Right renal pelvis (tissue), 4 donors: Measurements from ENCODE around the gene XPO4. TPM values are rescaled to one million over a fixed set of nuclear protein-coding genes. Genes with fewer than 3 reads are reported as not detected.
A peak's percentile ranks its signal among the peaks of the same experiment; 100 is the strongest.
"Not testable (repeated sequence)": the region's sequence is repeated elsewhere in the genome, so short reads cannot be mapped to it uniquely, and the experiment has no call there.

ENCODE experiments used
- DNase-seq, 4 donors: peaks; one replicate each; pipeline ENCODE4 v3.0.0-alpha.2; 2013; ENCODE audit warnings: low read depth in 4 of 4, low spot score in 3 of 4, missing footprints in 1 of 4
- polyA plus RNA-seq, 4 donors: library from polyadenylated mRNA; unstranded; fragments of 120-200 nt; gene quantifications; one replicate each; pipeline ENCODE4 v1.2.1, GENCODE V29; 2013; ENCODE audit not compliant: insufficient read length in 4 of 4

The XPO4 gene
- polyA plus RNA-seq, 4 donors, result 16.1 to 21.7 (median 20.4) TPM

DNA sequence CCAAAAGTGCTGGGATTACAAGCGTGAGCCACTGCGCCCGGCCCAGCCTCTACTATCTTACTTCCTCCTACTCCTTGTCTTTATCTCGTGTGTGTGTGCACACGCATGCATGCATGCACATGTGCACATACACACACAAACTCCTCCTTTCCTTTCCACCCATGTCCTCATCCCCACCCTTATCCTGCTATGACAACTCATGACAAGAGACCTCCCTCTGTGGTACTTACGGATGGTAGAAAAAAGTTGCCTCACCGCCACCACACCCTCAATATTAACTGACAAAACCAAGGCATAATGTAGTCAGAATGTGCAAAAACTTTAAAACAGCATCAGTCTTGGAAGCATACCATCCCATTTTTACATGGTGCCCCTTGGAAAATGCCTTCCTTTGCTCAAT lies 112.9 kb downstream of the XPO4 start:
- DNase-seq, result no peak

- no peak for DNase-seq
Observed at GRCh38 chr13:20788312-20788711, 114.2 kb downstream of the XPO4 start.

DNA sequence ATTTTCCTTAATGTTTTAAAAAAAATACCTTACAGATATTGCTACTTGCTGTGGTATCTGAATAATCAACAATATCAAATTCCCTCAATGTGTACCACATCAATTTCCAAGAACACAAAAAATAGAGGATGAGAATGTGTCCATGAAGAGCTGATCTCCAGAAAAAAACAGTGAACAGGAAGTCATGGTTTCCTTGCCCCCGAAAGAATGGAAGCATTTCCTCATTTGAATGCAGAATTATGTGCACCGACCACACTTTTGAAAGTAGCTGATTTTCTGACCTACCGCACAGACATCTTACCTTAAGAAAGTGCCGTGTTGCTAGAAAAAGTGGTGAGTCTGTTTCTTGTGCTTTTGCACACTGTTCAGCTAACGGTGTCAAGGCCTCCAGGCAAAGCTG lies 115.4 kb downstream of the XPO4 start:
- DNase-seq, result no peak

DNA sequence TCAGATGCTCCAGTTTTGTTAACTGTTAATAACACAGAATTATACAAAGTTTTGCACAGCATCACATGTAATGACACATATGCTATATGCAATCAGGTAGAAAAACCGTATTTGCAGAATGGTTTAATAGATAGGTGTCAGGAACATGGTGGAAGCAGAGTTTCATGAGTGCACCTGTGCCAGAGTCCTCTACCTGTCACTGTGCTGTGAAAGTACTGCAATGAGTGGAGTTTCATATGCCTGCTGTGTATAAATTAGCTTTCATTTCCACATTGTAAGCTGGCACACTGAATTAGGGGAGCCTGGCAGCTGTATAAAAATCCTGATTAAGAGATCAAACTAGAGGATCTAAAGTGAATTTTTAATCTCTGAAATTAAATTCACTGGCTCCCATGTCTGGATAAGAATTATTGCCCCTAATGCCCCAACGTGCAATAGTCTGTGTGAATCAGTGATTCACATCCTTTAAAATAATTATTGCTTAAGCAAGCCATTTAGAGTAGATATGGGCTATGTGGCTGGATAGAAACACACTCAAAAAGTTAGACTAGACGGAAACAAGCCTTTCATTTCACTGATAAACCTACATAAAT lies 120.3 kb downstream of the XPO4 start:
- no peak for DNase-seq

GRCh38 chr13:20780317-20780716 lies 122.2 kb downstream of the XPO4 start:
- no peak for DNase-seq

DNA sequence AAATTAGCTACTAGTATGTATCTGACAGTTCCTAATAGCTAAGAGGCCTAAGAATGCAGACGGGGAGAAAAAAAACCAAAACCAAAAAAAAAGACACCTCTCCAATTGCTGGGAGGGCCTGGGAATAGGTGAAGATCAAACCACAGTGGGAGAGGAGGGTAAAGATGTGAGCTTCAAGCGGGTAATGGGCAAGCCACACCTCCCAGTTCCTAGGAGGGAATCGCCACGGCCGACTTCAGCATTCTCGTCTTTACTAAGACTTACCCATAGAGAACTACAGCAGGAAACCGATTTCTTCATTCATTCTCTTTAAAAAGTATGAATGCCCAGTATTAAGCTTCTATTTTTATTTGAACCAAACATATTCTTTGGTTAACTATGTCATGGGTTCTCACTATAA lies 123.1 kb downstream of the XPO4 start:
- DNase-seq, result no peak

DNA sequence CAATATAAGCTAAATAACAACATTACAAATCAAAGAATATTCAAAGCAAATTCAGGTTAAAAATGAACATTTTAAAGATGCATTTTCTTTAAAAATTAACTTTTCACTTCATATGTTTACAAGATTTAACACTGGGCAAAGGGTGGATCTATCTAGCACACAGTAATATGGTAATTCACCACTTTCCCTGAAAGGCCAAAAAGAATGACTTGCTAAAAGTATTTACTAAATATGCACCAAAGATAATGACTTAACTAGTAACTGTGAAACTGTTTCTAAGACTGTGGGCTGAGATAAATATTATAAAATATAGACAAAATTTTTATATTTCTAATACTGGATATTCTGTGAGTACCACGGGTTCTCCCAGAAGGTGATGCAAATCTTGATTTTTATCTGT lies 124.2 kb downstream of the XPO4 start:
- no peak for DNase-seq

GRCh38 chr13:20776751-20777150 lies 125.8 kb downstream of the XPO4 start:
- DNase-seq, result no peak

- no peak for DNase-seq
Observed at GRCh38 chr13:20775961-20776360, 126.6 kb downstream of the XPO4 start.

- DNase-seq, result no peak
Observed at GRCh38 chr13:20774746-20775145, 127.8 kb downstream of the XPO4 start.

- DNase-seq, result peak; percentile 83 to 88 (median 84)
Observed at GRCh38 chr13:20773194-20774080, 129.1 kb downstream of the XPO4 start, which contains the start of gene EEF1AKMT1. Gene EEF1AKMT1, minus strand, starts transcription at chr13:20773961. Its CDS starts 16,363 bp downstream, at chr13:20757598.

GRCh38 chr13:20772401-20773131 lies 130.0 kb downstream of the XPO4 start:
- no peak for DNase-seq

DNA sequence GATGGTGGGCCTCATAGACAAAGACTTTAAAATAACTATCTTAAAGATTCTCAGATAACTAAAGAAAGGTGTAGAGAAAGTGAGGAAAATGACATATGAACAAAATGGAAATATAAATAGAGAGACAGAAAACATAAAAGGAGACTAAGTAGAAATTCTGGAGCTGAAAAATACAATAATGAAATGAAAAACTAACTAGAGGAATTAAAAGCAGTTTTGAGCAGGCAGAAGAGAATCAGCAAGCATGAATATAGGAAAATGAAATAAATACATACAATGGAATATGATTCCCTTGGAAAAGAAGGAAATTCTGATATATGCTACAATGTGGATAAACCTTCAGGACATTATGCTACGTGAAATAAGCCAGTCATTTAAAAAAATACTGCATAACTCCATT lies 132.7 kb downstream of the XPO4 start:
- DNase-seq, result no peak

DNA sequence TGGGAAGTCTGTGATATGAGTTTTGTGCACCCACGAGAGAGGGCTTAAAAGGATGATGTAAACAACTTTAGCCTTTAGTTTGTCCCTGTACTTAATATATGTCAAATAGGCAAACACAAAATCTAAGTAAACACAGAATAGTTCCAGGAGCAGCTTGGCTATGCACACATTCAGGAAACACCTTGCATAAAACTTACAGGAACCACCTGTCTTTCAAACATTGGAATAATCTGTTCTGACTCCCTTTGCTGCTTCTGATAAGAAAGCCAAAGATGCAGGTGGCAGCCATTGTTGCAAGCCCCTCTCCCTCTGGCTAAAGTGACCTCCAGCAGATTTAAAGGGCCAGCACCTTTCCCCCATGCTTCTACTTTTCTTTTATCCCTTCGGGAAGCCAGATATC lies 133.5 kb downstream of the XPO4 start:
- no peak for DNase-seq

GRCh38 chr13:20767309-20767943 lies 135.1 kb downstream of the XPO4 start:
- no peak for DNase-seq

- no peak for DNase-seq
Observed at GRCh38 chr13:20760872-20761271, 141.7 kb downstream of the XPO4 start.

DNA sequence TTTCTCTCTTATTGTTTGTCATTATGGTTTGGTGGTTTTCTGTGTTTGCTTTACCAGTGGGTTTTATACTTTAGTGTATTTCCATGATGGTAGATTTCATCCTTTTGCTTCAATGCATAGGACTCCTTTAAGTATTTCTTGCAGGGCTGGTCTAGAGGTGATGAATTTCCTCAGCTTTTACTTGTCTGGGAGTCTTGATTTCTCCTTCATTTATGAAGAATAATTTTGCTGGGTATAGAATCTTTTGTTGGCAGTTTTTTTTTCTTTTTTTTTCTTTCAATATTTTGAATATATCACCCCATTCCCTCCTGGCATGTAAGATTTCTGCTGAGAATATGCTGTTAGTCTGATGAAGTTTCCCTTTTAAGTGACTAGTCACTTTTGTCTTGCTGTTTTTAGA lies 148.5 kb downstream of the XPO4 start:
- no peak for DNase-seq

DNA sequence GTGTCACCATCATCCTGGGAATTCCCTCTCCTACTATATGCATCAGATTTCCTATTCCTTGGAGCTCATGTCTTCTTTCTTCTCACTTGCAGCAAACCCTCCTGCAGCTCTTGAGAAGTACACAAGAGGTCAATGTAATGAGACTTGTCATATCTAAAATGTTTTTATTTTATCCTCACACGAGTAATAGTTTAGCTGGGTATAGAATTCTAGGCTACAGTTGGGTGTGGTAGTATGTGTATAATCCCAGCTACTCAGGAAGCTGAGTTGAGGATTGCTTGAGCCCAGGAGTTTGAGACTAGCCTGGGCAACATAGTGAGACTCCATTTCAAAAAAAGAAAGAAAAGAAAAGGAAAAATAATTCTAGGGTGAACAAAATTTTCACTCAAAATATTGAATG lies 153.2 kb downstream of the XPO4 start:
- DNase-seq, result no peak

- not testable (repeated sequence) for DNase-seq
Observed at GRCh38 chr13:20743830-20744404, 158.6 kb downstream of the XPO4 start.

GRCh38 chr13:20740021-20740420 lies 162.5 kb downstream of the XPO4 start:
- DNase-seq, result no peak

DNA sequence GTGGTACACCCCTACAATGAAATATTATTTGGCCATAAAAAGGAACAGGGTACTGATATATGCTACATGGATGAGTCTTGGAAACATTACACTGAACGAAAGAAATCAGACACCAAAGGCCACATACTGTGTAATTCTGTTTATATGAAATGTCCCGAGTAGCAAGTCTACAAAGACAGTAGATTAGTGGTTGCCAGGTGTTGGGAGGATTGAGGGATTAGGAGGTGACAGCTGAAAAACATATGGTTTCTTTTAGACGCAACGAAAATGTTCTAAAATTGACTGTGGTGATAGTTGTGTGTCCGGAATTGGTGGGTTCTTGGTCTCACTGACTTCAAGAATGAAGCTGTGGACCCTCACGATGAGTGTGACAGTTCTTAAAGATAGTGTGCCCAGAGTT lies 163.9 kb downstream of the XPO4 start:
- no peak for DNase-seq
